HepG2 (cell line): ENCODE results near the gene BIRC3. TPM values are rescaled to one million over a fixed set of nuclear protein-coding genes. Genes with fewer than 3 reads are reported as not detected.

Experiments
- ATAC-seq: fragments of 200-7000 bp; cut with Tn5 transposase; 3 replicates; pipeline ENCODE4 v1.9.1; 2020; ENCODE audit warnings: mild to moderate bottlenecking, moderate library complexity
- BruUV-seq: library from RNA; stranded (reverse); fragments of 400-500 nt; replicated peaks from 2 replicates; lab custom pipeline; 2021; lab: Mats Ljungman, UMichigan
- CTCF ChIA-PET: fragments of 300-600 bp; formaldehyde crosslinking; extraction: SDS; loops from one replicate; lab custom pipeline; 2021; ENCODE audit warnings: low total read pairs, inconsistent platforms, low intra/inter-chr PET ratio; lab: Yijun Ruan, JAX
- POLR2A ChIA-PET: fragments of 350-600 bp; sonication (Branson Sonifier 250); formaldehyde crosslinking; loops from one replicate; lab custom pipeline; 2020; ENCODE audit warnings: antibody characterized with exemption, inconsistent platforms; lab: Yijun Ruan, JAX
- DNase-seq: peaks from one replicate; pipeline ENCODE4 v3.0.0-alpha.2; 2015; ENCODE audit warnings: low spot score
- FAIRE-seq: peaks from 3 replicates; lab custom pipeline; 2011; peaks lifted over from hg19 to GRCh38; lab: Jason Lieb, UNC
- H2AFZ ChIP-seq: one replicate; pipeline ENCODE4 v1.6.1; 2011; ENCODE audit warnings: low read length, inconsistent platforms
- H3K27ac ChIP-seq: fragments of 300-600 bp; 3 replicates; pipeline ENCODE4 v1.8.0; 2011; ENCODE audit warnings: mixed run types, mild to moderate bottlenecking, mixed read lengths, low read length, inconsistent platforms; ENCODE audit not compliant: insufficient read depth; ENCODE audit errors: extremely low read length
- H3K27me3 ChIP-seq, 2 experiments: fragments of 200-600 bp in 1 of 2; 2 replicates in 1 of 2; 3 replicates in 1 of 2; pipeline versions ENCODE4 v1.6.0 to v1.8.0; 2011; ENCODE audit warnings: low read length in 2 of 2, mild to moderate bottlenecking in 2 of 2, moderate library complexity in 2 of 2, inconsistent platforms in 1 of 2; ENCODE audit not compliant: insufficient read depth in 2 of 2, control insufficient read depth in 1 of 2
- H3K36me3 ChIP-seq, 2 experiments: fragments of 200-600 bp in 1 of 2; replicated peaks in 1 of 2; 2 replicates in 1 of 2; 3 replicates in 1 of 2; pipeline versions ENCODE4 v1.5.1 to v1.8.0; 2011; ENCODE audit warnings: low read length in 2 of 2, inconsistent platforms in 1 of 2; ENCODE audit not compliant: insufficient read depth in 2 of 2, control insufficient read depth in 1 of 2
- H3K4me1 ChIP-seq: 2 replicates; pipeline ENCODE4 v1.5.1; 2012; ENCODE audit warnings: low read length, inconsistent platforms; ENCODE audit not compliant: insufficient read depth
- H3K4me2 ChIP-seq: 2 replicates; pipeline ENCODE4 v1.6.0; 2011; ENCODE audit warnings: low read depth, low read length, inconsistent platforms
- H3K4me3 ChIP-seq, 3 experiments: fragments of 200-600 bp in 1 of 3; sonication (generic), shearing (Covaris generic) in 1 of 3; replicated peaks in 1 of 3; 2 replicates each; pipeline ENCODE4 v1.5.1; 2011 to 2016; ENCODE audit warnings: low read length in 3 of 3, inconsistent platforms in 2 of 3, low read depth in 2 of 3, mild to moderate bottlenecking in 2 of 3, control low read depth in 1 of 3, mixed read lengths in 1 of 3; ENCODE audit not compliant: insufficient read depth in 1 of 3
- H3K79me2 ChIP-seq: one replicate; pipeline ENCODE4 v1.6.1; 2011; ENCODE audit warnings: low read length, inconsistent platforms; ENCODE audit not compliant: insufficient read depth
- H3K9ac ChIP-seq: 2 replicates; pipeline ENCODE4 v1.6.0; 2011; ENCODE audit warnings: mild to moderate bottlenecking, low read depth, low read length, inconsistent platforms; ENCODE audit not compliant: insufficient read depth
- H3K9me3 ChIP-seq: 2 replicates; pipeline ENCODE4 v1.5.1; 2012; ENCODE audit warnings: mild to moderate bottlenecking, low read length
- H4K20me1 ChIP-seq: 2 replicates; pipeline ENCODE4 v1.6.0; 2011; ENCODE audit warnings: inconsistent platforms, mild to moderate bottlenecking, low read length, moderate library complexity; ENCODE audit not compliant: insufficient read depth
- AHR ChIP-seq: IDR thresholded peaks from 2 replicates; pipeline ENCODE4 v1.6.1; 2018; ENCODE audit warnings: missing genetic modification reagents, missing compliant biosample characterization
- ATF6 ChIP-seq: sonication (generic); formaldehyde crosslinking; conservative IDR thresholded peaks from 2 replicates; pipeline ENCODE4 v1.4.0; 2020; ENCODE audit warnings: missing genetic modification reagents
- CREB3 ChIP-seq: sonication (generic); formaldehyde crosslinking; IDR thresholded peaks from 2 replicates; pipeline ENCODE4 v1.5.0; 2020; ENCODE audit warnings: missing genetic modification reagents
- DPF2 ChIP-seq: sonication (generic); formaldehyde crosslinking; IDR thresholded peaks from 2 replicates; pipeline ENCODE4 v1.4.0; 2020; ENCODE audit warnings: mild to moderate bottlenecking, low read depth, missing genetic modification reagents, borderline replicate concordance
- HDAC6 ChIP-seq: fragments of 200-600 bp; sonication (generic); IDR thresholded peaks from 2 replicates; pipeline ENCODE4 v1.7.0; 2017; ENCODE audit warnings: mild to moderate bottlenecking, antibody characterized with exemption, low read length, low read depth
- HOXA9 ChIP-seq: sonication (generic); formaldehyde crosslinking; IDR thresholded peaks from 2 replicates; pipeline ENCODE4 v1.8.1; 2022; ENCODE audit warnings: missing genetic modification reagents, mild to moderate bottlenecking, moderate library complexity, borderline replicate concordance
- IRF2 ChIP-seq: IDR thresholded peaks from 2 replicates; pipeline ENCODE4 v1.6.1; 2018; ENCODE audit warnings: missing genetic modification reagents, missing compliant biosample characterization
- RELA ChIP-seq: sonication (generic); formaldehyde crosslinking; IDR thresholded peaks from 2 replicates; pipeline ENCODE4 v1.4.0; 2020; ENCODE audit warnings: missing genetic modification reagents
- REST ChIP-seq, 2 experiments: IDR thresholded peaks; 2 replicates each; pipeline ENCODE4 v1.6.1; 2011 to 2012; ENCODE audit warnings: low read length in 2 of 2, borderline replicate concordance in 1 of 2, low read depth in 1 of 2, mild to moderate bottlenecking in 1 of 2, moderate library complexity in 1 of 2
- ZNF546 ChIP-seq: sonication (generic); formaldehyde crosslinking; conservative IDR thresholded peaks from 2 replicates; pipeline ENCODE4 v1.8.1; 2023; ENCODE audit warnings: mild to moderate bottlenecking, missing genetic modification reagents
- ZNF761 ChIP-seq: sonication (generic); formaldehyde crosslinking; conservative IDR thresholded peaks from 2 replicates; pipeline ENCODE4 v1.4.0; 2020; ENCODE audit warnings: mild to moderate bottlenecking, missing genetic modification reagents
- WGBS: methylation state at CpG from one replicate; pipeline ENCODE4 v1.1.6; 2017; ENCODE audit warnings: low lambda C conversion rate; 5-methylcytosine and 5-hydroxymethylcytosine counted together
- in situ Hi-C: cut with HindIII; loops from 2 replicates; pipeline ENCODE4 v1.10.0; 2017; ENCODE audit warnings: low pct_unique_long_range_greater_than_20kb; ENCODE audit not compliant: extremely low pct_ligation_motif_present
- intact Hi-C: fragments of 100-400 bp; cut with micrococcal nuclease; formaldehyde crosslinking; loops from one replicate; pipeline ENCODE4 v1.10.0; 2022; ENCODE audit not compliant: unreplicated experiment
- polyA plus RNA-seq, 8 experiments: library from polyadenylated mRNA; depleted of rRNA in 3 of 8; stranded (reverse) in 7 of 8; unstranded in 1 of 8; fragments of >200 nt; fragmentation: Illumina TruSeq in 4 of 8; extraction: Trizol in 4 of 8; gene quantifications; 2 replicates each; pipeline versions ENCODE4 v1.2.1 to v1.2.3, GENCODE V29; 2011 to 2016; ENCODE audit warnings: low read depth in 4 of 8, missing spikeins in 1 of 8, mixed read lengths in 1 of 8; ENCODE audit not compliant: insufficient read depth in 1 of 8
- total RNA-seq, 5 experiments: library from RNA; depleted of rRNA; stranded (reverse); fragments of >200 nt; fragmentation: Illumina TruSeq; extraction: Trizol; gene quantifications; 2 replicates each; pipeline ENCODE4 v1.2.3, GENCODE V29; 2016; ENCODE audit warnings: low read depth in 1 of 5
- TF ChIP-seq, protein P1 (sequence below): sonication (generic); formaldehyde crosslinking; IDR thresholded peaks from 2 replicates; pipeline ENCODE4 v1.4.0; 2020; ENCODE audit warnings: missing genetic modification reagents, mild to moderate bottlenecking, borderline replicate concordance
- TF ChIP-seq, protein P2 (sequence below): sonication (generic); formaldehyde crosslinking; IDR thresholded peaks from 2 replicates; pipeline ENCODE4 v1.5.0; 2020; ENCODE audit warnings: missing genetic modification reagents
- TF ChIP-seq, protein P3 (sequence below): sonication (generic); formaldehyde crosslinking; IDR thresholded peaks from 2 replicates; pipeline ENCODE4 v1.4.0; 2020; ENCODE audit warnings: low read depth, mild to moderate bottlenecking, missing genetic modification reagents

Gene BIRC3
- total and polyA plus RNA-seq, 2 of the 13 experiments (the other 11 are each of a cell fraction or from before 2014, with no cell fraction given) = 0.41 to 4.2 TPM

DNA sequence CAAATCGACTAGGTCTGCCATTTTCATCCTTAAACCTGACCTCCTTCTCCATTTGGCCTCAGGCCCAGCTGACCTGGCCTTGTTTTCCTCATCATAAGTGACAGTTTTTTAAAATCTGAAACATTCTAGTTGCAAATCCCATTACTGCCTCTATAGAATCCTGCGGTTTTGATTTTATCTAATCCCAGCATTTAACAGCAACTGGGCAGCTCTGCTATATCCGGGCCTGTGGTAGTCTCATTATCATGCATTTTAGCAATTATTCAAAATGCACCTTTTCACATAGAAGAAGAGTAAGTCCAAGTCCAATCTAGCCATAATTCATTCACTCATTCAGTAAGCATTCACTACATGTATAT lies 28.6 kb upstream of the BIRC3 start:
- no peak overlapping the region for H2AFZ ChIP-seq
- BruUV-seq = no TSS peak
- no peak for ATAC-seq
- intact Hi-C loops (loop anchor here (1.0 to 2.0 kb wide), 2 partner anchors 58 to 207 kb away; partner anchors contain the start of gene BIRC2), in situ Hi-C loops (no loop called here)
- no peak overlapping the region for H3K4me2 ChIP-seq
- FAIRE-seq = no peak
- H3K27ac ChIP-seq = no peak overlapping the region
- peaks cover 54% of the 10 kb centered on the region for H3K4me1 ChIP-seq
- H3K9me3 ChIP-seq = no peaks in the 10 kb centered on the region
- no peak for TF ChIP-seq HOXA9
- TF ChIP-seq HDAC6 = no peak
- TF ChIP-seq DPF2 = no peak
- TF ChIP-seq REST (IDR thresholded peaks at IDR 0.05; ENCODE audit: borderline replicate concordance in 1 of 2, low read depth in 1 of 2, low read length in 2 of 2) = no peak
- TF ChIP-seq RELA = no peak
- TF ChIP-seq IRF2 (CRISPR knock-in tag) = no peak
- TF ChIP-seq AHR (CRISPR knock-in tag) = no peak
- no peak for TF ChIP-seq ZNF761 (CRISPR knock-in tag)
- TF ChIP-seq, protein P1, sequence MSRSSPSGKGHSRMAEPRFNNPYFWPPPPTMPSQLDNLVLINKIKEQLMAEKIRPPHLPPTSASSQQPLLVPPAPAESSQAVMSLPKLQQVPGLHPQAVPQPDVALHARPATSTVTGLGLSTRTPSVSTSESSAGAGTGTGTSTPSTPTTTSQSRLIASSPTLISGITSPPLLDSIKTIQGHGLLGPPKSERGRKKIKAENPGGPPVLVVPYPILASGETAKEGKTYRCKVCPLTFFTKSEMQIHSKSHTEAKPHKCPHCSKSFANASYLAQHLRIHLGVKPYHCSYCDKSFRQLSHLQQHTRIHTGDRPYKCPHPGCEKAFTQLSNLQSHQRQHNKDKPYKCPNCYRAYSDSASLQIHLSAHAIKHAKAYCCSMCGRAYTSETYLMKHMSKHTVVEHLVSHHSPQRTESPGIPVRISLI (CRISPR knock-in tag) = no peak
- no peak for TF ChIP-seq ZNF546 (CRISPR knock-in tag)
- TF ChIP-seq, protein P2, sequence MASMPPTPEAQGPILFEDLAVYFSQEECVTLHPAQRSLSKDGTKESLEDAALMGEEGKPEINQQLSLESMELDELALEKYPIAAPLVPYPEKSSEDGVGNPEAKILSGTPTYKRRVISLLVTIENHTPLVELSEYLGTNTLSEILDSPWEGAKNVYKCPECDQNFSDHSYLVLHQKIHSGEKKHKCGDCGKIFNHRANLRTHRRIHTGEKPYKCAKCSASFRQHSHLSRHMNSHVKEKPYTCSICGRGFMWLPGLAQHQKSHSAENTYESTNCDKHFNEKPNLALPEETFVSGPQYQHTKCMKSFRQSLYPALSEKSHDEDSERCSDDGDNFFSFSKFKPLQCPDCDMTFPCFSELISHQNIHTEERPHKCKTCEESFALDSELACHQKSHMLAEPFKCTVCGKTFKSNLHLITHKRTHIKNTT = no peak
- TF ChIP-seq ATF6 = no peak
- TF ChIP-seq, protein P3, sequence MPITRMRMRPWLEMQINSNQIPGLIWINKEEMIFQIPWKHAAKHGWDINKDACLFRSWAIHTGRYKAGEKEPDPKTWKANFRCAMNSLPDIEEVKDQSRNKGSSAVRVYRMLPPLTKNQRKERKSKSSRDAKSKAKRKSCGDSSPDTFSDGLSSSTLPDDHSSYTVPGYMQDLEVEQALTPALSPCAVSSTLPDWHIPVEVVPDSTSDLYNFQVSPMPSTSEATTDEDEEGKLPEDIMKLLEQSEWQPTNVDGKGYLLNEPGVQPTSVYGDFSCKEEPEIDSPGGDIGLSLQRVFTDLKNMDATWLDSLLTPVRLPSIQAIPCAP (CRISPR knock-in tag) = no peak
- no peak for TF ChIP-seq CREB3 (CRISPR knock-in tag)
- H3K36me3 ChIP-seq = no peaks in the 10 kb centered on the region
- no peak overlapping the region for H3K4me3 ChIP-seq
- CTCF ChIA-PET = interaction anchor here (1.5 to 2.4 kb wide), 2 partner anchors 53 to 378 kb away, joined by 9 to 10 read pairs; no protein-coding TSS in a partner anchor
- H3K9ac ChIP-seq = no peak overlapping the region
- no peak for DNase-seq
- no peaks in the 10 kb centered on the region for H4K20me1 ChIP-seq
- POLR2A ChIA-PET = no interaction called here
- H3K79me2 ChIP-seq = no peaks in the 10 kb centered on the region
- WGBS = 92% methylated on average over 3 of the region's 3 CpGs
- no peaks in the 10 kb centered on the region for H3K27me3 ChIP-seq
